Measurements from ENCODE around the gene NRL. TPM values are rescaled to one million over a fixed set of nuclear protein-coding genes. Genes with fewer than 3 reads are reported as not detected.
"Not testable (repeated sequence)": the region's sequence is repeated elsewhere in the genome, so short reads cannot be mapped to it uniquely, and the experiment has no call there.

The NRL gene
- total and polyA plus RNA-seq, 12 donors, result 2.2 to 20.2 (median 4.5) TPM

GRCh38 chr14:24110523-24110922 is 4.2 kb downstream of the NRL start:
- Histone ChIP-seq H3K4me3 (no peak overlapping the region), H3K27ac (no peak overlapping the region), H3K27me3 (no peaks in the 10 kb centered on the region), H3K4me1 (replicated peaks in 1 of 2) (peaks cover 7 to 21% of the 10 kb centered on the region in 2 donors), H3K36me3 (replicated peaks in 1 of 2) (no peaks in the 10 kb centered on the region), H3K9me3 (replicated peaks in 1 of 3) (no peaks in the 10 kb centered on the region)
- intact Hi-C loops (cut with DNase I), result no loop called here
- 26 to 40% (median 34%) methylated on average over 1 of the region's 1 CpG for WGBS, 4 donors
- DNase-seq, result no peak
- TF ChIP-seq CTCF (IDR thresholded peaks at IDR 0.05) (no peak), POLR2A (IDR thresholded peaks at IDR 0.05) (no peak)

- WGBS, 4 donors, result 81 to 86% (median 86%) methylated on average over 9 of the region's 9 CpGs
- intact Hi-C loops (cut with DNase I), result no loop called here
Measured at GRCh38 chr14:24110060-24110459, 4.7 kb downstream of the NRL start.

GRCh38 chr14:24108336-24108874 is 6.3 kb downstream of the NRL start:
- H3K27me3 ChIP-seq, result no peaks in the 10 kb centered on the region
- H3K4me1 ChIP-seq (replicated peaks in 1 of 2), result peaks cover 2 to 20% of the 10 kb centered on the region in 2 donors
- DNase-seq, result no peak
- TF ChIP-seq CTCF (IDR thresholded peaks at IDR 0.05) (no peak), POLR2A (IDR thresholded peaks at IDR 0.05) (no peak)
- H3K36me3 ChIP-seq (replicated peaks in 1 of 2), result no peaks in the 10 kb centered on the region
- intact Hi-C loops (cut with DNase I), result no loop called here
- no peak overlapping the region for H3K4me3 ChIP-seq
- 36 to 48% (median 42%) methylated on average over 5 of the region's 5 CpGs for WGBS, 4 donors
- peak overlapping the region in 2 of 5 donors; percentile 9 to 78 for H3K27ac ChIP-seq
- H3K9me3 ChIP-seq (replicated peaks in 1 of 3), result no peaks in the 10 kb centered on the region

More at GRCh38 chr14:24110060-24110459, 4.7 kb downstream of the NRL start:
- no peak for DNase-seq
- Histone ChIP-seq H3K27ac (no peak overlapping the region), H3K9me3 (replicated peaks in 1 of 3) (no peaks in the 10 kb centered on the region), H3K4me3 (no peak overlapping the region), H3K36me3 (replicated peaks in 1 of 2) (no peaks in the 10 kb centered on the region), H3K27me3 (no peaks in the 10 kb centered on the region), H3K4me1 (replicated peaks in 1 of 2) (peaks cover 5 to 20% of the 10 kb centered on the region in 2 donors)
- TF ChIP-seq CTCF (IDR thresholded peaks at IDR 0.05) (no peak), POLR2A (IDR thresholded peaks at IDR 0.05) (no peak)

GRCh38 chr14:24106672-24107271 is 8.0 kb downstream of the NRL start:
- WGBS, 4 donors, result 91 to 94% (median 92%) methylated on average over 4 of the region's 4 CpGs
- TF ChIP-seq POLR2A (IDR thresholded peaks at IDR 0.05) (no peak), CTCF (IDR thresholded peaks at IDR 0.05) (no peak)
- intact Hi-C loops (cut with DNase I), result no loop called here

GRCh38 chr14:24105609-24106239 is 9.0 kb downstream of the NRL start:
- H3K36me3 ChIP-seq (replicated peaks in 1 of 2); H3K27ac ChIP-seq; H3K9me3 ChIP-seq (replicated peaks in 1 of 3); intact Hi-C loops (cut with DNase I); H3K27me3 ChIP-seq; DNase-seq; H3K4me3 ChIP-seq: not testable (repeated sequence)
- H3K4me1 ChIP-seq (replicated peaks in 1 of 2), result peaks cover 0 to 20% of the 10 kb centered on the region in 2 donors
- 93 to 96% (median 95%) methylated on average over 8 of the region's 8 CpGs for WGBS, 4 donors

More at GRCh38 chr14:24106672-24107271, 8.0 kb downstream of the NRL start:
- Histone ChIP-seq H3K27ac (no peak overlapping the region), H3K4me1 (replicated peaks in 1 of 2) (peaks cover 0 to 20% of the 10 kb centered on the region in 2 donors), H3K9me3 (replicated peaks in 1 of 3) (no peaks in the 10 kb centered on the region), H3K4me3 (no peak overlapping the region), H3K27me3 (no peaks in the 10 kb centered on the region), H3K36me3 (replicated peaks in 1 of 2) (no peaks in the 10 kb centered on the region)
- DNase-seq, result no peak
